ENCODE results near the gene PRAME.

Gene PRAME

DNA sequence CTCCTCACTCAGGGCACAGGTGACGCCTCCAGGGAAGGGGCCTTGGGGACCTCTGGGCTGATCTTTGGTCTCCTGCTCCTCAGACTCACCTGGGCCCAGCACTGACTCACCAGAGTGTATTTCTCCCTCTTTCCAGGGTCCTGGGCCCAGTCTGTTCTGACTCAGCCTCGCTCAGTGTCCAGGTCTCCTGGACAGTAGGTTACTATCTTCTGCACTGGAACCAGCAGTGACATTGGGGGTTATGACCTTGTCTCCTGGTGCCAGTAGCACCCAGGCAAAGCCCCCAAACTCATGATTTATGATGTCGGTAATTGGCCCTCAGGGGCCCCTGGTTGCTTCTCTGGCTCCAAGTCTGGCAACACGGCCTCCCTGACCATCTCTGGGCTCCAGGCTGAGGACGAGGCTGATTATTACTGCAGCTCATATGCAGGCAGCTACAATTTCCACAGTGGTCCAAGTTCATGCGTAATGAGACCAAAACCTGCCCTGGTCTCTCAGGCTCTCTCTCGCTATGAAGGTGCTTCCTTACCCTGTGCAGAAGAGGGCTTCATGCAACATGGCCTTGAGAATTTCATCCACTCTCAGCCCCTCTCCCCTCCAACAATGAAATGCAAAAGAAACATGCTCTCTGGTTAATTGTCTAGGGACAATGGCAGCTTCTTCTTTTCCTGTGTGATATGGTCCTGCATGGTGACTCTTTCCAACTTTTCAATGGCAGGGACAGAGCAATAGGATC, 21.0 kb upstream of the PRAME start:
- DNase-seq, result no peak

DNA sequence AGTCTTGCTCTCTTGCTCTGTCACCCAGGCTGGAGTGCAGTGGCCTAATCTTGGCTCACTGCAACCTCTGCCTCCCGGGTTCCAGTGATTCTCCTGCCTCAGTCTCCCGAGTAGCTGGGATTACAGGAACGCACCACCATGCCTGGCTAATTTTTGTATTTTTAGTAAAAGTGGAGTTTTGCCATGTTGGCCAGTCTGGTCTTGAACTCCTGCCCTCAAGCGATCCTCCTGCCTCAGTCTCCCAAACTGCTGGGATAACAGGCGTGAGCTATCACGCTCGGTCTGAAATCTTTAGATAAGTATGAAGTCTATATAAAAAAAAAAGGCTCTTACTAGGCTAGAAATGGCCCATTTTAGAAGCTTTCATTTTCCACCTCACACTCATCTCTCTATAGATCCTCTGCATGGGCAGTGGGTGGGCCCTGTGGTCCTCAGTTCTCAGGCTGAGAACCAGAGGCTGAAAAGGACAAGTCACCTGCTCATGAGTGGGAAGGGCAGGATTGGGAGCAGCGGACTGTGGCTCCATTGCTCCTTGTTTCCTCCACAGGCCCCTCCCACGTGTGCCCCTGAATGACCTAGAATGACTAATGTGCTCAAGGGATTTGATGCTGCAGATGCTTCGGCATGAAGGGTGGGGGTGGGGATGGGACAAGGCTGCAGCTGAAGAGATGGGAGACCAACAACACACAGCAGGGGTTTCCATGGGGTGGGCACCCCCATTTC, 19.8 kb upstream of the PRAME start:
- no peak for DNase-seq

GRCh38 chr22:22576989-22577427, 17.9 kb upstream of the PRAME start:
- no peak for DNase-seq

GRCh38 chr22:22576244-22576988, 17.4 kb upstream of the PRAME start:
- DNase-seq, result peak; percentile 24

DNA sequence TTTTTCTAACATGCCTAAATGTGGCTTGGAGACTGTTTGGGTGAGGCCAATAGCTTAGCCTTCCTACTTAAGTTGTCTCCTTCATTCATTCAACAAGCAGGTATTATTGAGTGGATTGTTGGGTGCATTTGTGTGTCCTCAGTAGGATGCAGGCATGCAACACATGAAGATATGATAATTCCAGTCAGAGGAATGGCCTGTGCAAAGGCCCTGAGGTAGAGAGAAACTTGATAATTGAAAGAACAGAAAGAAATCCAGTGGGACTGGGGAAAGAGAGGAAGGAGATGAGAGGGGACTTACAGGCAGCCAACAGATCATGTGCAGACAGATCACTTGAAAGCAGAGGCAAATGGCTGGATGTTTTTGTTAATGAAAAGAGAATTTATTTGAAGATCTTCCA, 15.3 kb upstream of the PRAME start:
- no peak for DNase-seq

- DNase-seq, result no peak
Measured at GRCh38 chr22:22573047-22573889, 14.2 kb upstream of the PRAME start.

DNA sequence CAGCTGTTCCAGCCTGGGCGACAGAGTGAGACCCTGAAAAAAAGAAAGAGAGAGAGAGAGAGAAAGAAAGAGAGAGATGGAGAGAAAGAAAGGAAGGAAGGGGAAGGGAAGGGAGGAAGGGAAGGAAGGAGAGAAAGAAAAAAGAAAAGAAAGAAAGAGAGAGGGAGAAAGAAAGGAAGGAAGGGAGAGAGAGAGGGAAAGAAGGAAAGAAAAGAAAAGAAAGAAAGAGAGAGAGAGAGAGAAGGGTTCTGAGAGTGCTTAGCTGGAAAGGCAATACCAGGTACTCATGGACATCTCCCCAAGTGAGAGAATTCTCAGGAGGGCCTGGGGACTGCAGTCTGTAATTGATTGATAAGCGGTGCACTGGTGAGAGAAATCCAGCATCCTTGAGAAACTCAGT, 12.8 kb upstream of the PRAME start:
- DNase-seq, result no peak

- DNase-seq, result no peak
Measured at GRCh38 chr22:22571429-22571828, 12.4 kb upstream of the PRAME start.

- no peak for DNase-seq
Measured at GRCh38 chr22:22569218-22569617, 10.2 kb upstream of the PRAME start.

- no peak for DNase-seq
Measured at GRCh38 chr22:22565981-22566380, 6.9 kb upstream of the PRAME start.

- DNase-seq, result no peak
Measured at GRCh38 chr22:22558071-22558971, 744 bp downstream of the PRAME start.

- DNase-seq, result no peak
Measured at GRCh38 chr22:22556995-22557925, 1.8 kb downstream of the PRAME start.

GRCh38 chr22:22556578-22556977, 2.5 kb downstream of the PRAME start:
- no peak for DNase-seq

- no peak for DNase-seq
Measured at GRCh38 chr22:22555596-22555995, 3.5 kb downstream of the PRAME start.

GRCh38 chr22:22554587-22555284, 4.3 kb downstream of the PRAME start:
- DNase-seq, result no peak

DNA sequence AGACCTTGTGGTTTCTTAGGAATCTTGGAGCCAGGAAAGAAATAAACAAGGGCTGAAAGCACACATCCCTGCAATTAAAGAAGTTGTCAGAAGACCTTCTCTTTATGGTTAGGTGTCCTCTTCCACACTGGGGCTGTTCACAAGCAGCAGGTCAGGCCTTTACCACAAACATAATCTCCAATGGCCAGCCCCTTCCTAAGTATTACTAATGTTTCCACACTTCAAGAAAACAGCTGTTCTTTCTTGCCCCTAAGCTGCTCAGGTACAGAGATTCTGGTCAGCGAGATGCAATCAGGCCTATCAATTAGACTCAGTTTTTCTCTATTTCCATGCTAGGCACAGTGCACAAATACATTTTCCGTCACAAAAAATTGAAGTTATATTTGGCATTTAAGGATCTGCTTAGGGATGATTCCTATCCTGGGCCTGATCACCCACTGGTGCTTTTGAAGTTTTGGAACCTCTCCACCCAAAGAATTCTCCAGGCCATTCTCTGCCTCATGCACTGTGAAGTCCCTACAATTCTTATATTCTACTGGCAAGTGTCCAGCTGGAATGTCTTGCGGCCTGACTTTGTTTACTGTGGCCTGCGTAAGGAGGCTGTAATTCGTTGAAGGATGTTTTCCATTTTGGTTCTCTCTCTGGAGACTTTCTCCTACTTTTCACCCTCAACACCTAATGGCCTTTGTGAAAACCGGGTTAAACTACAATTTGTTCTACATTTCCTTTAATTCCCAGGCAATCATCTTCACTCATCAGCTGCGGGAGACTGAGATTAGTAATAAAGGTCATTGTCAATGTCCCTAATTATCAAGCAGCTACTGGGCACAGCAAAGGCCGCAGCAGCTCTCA, 5.1 kb downstream of the PRAME start:
- no peak for DNase-seq

DNA sequence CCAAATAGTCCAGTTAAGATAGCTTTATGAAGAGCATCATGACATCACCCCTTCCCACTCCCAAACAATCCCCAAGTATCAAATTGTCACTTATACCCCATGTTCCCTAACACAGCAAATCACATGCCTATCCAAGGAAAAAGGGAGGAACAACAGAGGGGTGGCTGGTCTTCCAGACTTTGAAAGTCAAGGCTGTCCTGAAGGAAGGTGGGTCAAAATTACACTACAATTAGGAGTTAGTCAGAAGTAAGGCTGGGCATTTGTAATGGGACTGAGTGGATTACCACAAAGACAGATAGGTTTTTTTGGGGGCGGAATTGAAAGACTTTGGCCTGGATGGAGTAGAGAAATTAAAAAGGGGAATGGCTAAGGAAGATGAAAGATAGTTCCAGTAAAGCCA, 5.9 kb downstream of the PRAME start:
- no peak for DNase-seq

- no peak for DNase-seq
Measured at GRCh38 chr22:22552630-22553029, 6.4 kb downstream of the PRAME start.

Measured in CD4-positive, alpha-beta T cell treated with Interleukin-21 for 1 hour (primary cell).